ENCODE data around the gene EBI3. TPM values are rescaled to one million over a fixed set of nuclear protein-coding genes. Genes with fewer than 3 reads are reported as not detected.
"Not testable (repeated sequence)": the region's sequence is repeated elsewhere in the genome, so short reads cannot be mapped to it uniquely, and the experiment has no call there.

Gene EBI3
- total RNA-seq, 1 experiment from 2014 or later, result 3.0 TPM

DNA sequence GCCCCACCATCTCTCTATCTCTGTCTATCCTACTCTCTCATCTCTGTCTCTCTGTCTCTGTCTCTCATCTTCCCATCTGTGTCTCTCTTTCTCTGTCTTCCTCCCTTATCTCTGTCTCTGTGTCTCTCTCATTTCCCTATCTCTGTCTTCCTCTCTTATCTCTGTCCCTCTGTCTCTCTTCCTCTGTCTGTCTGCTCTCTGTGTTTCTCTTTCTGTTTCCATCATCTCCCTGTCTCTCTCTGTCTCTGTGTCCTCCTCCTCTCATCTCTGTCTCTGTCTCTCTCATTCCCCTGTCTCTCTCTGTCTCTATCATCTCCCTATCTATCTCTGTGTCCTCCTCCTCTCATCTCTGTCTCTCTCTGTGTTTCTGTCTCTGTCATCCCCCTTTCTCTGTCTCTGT is 1.6 kb upstream of the EBI3 start:
- Histone ChIP-seq H3K4me1 (ENCODE audit: control insufficient read depth, insufficient read depth, low read length) (no peaks in the 10 kb centered on the region; the same call in 1 of the 2 replicates), H3K36me3 (ENCODE audit: control insufficient read depth, insufficient read depth, low read length) (no peaks in the 10 kb centered on the region), H3K9me3 (ENCODE audit: control insufficient read depth, insufficient read depth, low read depth, low read length) (no peaks in the 10 kb centered on the region), H3K27me3 (ENCODE audit: control insufficient read depth, insufficient read depth, low read length) (no peaks in the 10 kb centered on the region; the same call in 1 of the 2 replicates), H3K27ac (ENCODE audit: low read length) (no peak overlapping the region), H3K4me3 (ENCODE audit: low read depth in 2 of 2, low read length in 2 of 2) (no peak overlapping the region)
- no TSS peak for BruUV-seq (replicated peaks)
- no peak for TF ChIP-seq SIN3A (IDR thresholded peaks at IDR 0.05; ENCODE audit: borderline replicate concordance, insufficient read depth, low read depth, low read length)
- TF ChIP-seq, protein P1, sequence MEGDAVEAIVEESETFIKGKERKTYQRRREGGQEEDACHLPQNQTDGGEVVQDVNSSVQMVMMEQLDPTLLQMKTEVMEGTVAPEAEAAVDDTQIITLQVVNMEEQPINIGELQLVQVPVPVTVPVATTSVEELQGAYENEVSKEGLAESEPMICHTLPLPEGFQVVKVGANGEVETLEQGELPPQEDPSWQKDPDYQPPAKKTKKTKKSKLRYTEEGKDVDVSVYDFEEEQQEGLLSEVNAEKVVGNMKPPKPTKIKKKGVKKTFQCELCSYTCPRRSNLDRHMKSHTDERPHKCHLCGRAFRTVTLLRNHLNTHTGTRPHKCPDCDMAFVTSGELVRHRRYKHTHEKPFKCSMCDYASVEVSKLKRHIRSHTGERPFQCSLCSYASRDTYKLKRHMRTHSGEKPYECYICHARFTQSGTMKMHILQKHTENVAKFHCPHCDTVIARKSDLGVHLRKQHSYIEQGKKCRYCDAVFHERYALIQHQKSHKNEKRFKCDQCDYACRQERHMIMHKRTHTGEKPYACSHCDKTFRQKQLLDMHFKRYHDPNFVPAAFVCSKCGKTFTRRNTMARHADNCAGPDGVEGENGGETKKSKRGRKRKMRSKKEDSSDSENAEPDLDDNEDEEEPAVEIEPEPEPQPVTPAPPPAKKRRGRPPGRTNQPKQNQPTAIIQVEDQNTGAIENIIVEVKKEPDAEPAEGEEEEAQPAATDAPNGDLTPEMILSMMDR (IDR thresholded peaks at IDR 0.05), result no peak
- TF ChIP-seq POLR2AphosphoS5 (IDR thresholded peaks at IDR 0.05; ENCODE audit: low read depth, low read length), result no peak
- TF ChIP-seq, protein P2, sequence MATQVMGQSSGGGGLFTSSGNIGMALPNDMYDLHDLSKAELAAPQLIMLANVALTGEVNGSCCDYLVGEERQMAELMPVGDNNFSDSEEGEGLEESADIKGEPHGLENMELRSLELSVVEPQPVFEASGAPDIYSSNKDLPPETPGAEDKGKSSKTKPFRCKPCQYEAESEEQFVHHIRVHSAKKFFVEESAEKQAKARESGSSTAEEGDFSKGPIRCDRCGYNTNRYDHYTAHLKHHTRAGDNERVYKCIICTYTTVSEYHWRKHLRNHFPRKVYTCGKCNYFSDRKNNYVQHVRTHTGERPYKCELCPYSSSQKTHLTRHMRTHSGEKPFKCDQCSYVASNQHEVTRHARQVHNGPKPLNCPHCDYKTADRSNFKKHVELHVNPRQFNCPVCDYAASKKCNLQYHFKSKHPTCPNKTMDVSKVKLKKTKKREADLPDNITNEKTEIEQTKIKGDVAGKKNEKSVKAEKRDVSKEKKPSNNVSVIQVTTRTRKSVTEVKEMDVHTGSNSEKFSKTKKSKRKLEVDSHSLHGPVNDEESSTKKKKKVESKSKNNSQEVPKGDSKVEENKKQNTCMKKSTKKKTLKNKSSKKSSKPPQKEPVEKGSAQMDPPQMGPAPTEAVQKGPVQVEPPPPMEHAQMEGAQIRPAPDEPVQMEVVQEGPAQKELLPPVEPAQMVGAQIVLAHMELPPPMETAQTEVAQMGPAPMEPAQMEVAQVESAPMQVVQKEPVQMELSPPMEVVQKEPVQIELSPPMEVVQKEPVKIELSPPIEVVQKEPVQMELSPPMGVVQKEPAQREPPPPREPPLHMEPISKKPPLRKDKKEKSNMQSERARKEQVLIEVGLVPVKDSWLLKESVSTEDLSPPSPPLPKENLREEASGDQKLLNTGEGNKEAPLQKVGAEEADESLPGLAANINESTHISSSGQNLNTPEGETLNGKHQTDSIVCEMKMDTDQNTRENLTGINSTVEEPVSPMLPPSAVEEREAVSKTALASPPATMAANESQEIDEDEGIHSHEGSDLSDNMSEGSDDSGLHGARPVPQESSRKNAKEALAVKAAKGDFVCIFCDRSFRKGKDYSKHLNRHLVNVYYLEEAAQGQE (IDR thresholded peaks at IDR 0.05; ENCODE audit: insufficient read depth in 1 of 2, low read depth in 2 of 2, low read length in 1 of 2), result no peak
- TF ChIP-seq TCF7L2 (IDR thresholded peaks at IDR 0.05; ENCODE audit: low read depth, low read length), result no peak
- ChIA-PET CTCF (no interaction called here), POLR2A (no interaction called here)
- in situ Hi-C loops (cut with HindIII; ENCODE audit: low pct_unique_long_range_greater_than_20kb, low sequenced_read_pairs), result no loop called here
- ATAC-seq (no peak), DNase-seq (ENCODE audit: low read depth, low spot score) (no peak)
- intact Hi-C loops (cut with micrococcal nuclease; ENCODE audit: unreplicated experiment), result no loop called here

DNA sequence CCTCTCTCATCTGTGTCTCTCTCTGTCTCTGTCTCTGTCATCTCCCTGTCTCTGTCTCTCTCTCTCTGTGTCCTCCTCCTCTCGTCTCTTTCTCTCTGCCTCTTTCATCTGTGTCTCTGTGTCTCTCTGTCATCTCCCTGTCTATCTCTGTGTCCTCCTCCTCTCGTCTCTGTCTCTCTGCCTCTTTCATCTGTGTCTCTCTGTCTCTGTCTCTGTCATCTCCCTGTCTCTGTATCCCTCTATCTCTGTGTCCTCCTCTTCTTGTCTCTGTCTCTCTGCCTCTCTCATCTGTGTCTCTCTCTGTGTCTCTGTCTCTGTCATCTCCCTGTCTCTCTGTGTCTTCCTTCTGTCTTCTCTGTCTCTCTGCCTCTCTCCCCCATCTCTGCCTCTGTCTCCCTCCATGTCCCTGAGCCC is 551 bp upstream of the EBI3 start:
- in situ Hi-C loops (cut with HindIII; ENCODE audit: low pct_unique_long_range_greater_than_20kb, low sequenced_read_pairs), result no loop called here
- BruUV-seq (replicated peaks), result no TSS peak
- H3K4me3 ChIP-seq (ENCODE audit: low read depth in 2 of 2, low read length in 2 of 2), result peak overlapping the region in 1 of 2 experiments; percentile 20; a peak in 1 of 4 replicates

DNA sequence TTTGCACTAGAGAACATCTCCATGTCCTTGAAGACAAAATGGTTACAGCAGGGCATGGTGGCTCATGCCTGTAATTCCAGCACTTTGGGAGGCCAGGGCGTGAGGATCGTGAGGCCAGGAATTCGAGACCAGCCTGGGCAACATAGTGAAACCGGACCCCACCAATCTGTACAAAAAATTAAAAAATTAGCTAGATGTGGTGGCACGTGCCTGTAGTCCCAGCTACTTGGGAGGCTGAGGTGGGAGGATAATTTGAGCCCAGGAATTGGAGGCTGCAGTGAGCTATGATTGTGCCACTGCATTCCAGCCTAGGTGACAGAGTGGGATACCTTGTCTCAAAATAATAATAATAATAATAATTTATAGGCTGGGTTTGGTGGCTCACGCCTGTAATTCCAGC is 914 bp downstream of the EBI3 start:
- POLR2A ChIA-PET; H3K4me1 ChIP-seq (ENCODE audit: control insufficient read depth, insufficient read depth, low read length); H3K36me3 ChIP-seq (ENCODE audit: control insufficient read depth, insufficient read depth, low read length); ATAC-seq; intact Hi-C loops (cut with micrococcal nuclease; ENCODE audit: unreplicated experiment); DNase-seq (ENCODE audit: low read depth, low spot score); CTCF ChIA-PET; H3K4me3 ChIP-seq (ENCODE audit: low read depth in 2 of 2, low read length in 2 of 2); in situ Hi-C loops (cut with HindIII; ENCODE audit: low pct_unique_long_range_greater_than_20kb, low sequenced_read_pairs); BruUV-seq (replicated peaks); H3K9me3 ChIP-seq (ENCODE audit: control insufficient read depth, insufficient read depth, low read depth, low read length); H3K27ac ChIP-seq (ENCODE audit: low read length); H3K27me3 ChIP-seq (ENCODE audit: control insufficient read depth, insufficient read depth, low read length): not testable (repeated sequence)

More for the DNA sequence above, 551 bp upstream of the EBI3 start:
- intact Hi-C loops (cut with micrococcal nuclease; ENCODE audit: unreplicated experiment), result no loop called here
- ChIA-PET POLR2A (no interaction called here), CTCF (no interaction called here)
- H3K27me3 ChIP-seq (ENCODE audit: control insufficient read depth, insufficient read depth, low read length), result no peaks in the 10 kb centered on the region; the same call in 1 of the 2 replicates
- no peak for ATAC-seq
- no peaks in the 10 kb centered on the region; the same call in 1 of the 2 replicates for H3K4me1 ChIP-seq (ENCODE audit: control insufficient read depth, insufficient read depth, low read length)
- TF ChIP-seq POLR2AphosphoS5 (IDR thresholded peaks at IDR 0.05; ENCODE audit: low read depth, low read length), result no peak
- TF ChIP-seq SIN3A (IDR thresholded peaks at IDR 0.05; ENCODE audit: borderline replicate concordance, insufficient read depth, low read depth, low read length), result no peak
- TF ChIP-seq, protein P2 (IDR thresholded peaks at IDR 0.05; ENCODE audit: insufficient read depth in 1 of 2, low read depth in 2 of 2, low read length in 1 of 2), result no peak
- no peak for TF ChIP-seq TCF7L2 (IDR thresholded peaks at IDR 0.05; ENCODE audit: low read depth, low read length)
- TF ChIP-seq, protein P1 (IDR thresholded peaks at IDR 0.05), result no peak
- no peak overlapping the region for H3K27ac ChIP-seq (ENCODE audit: low read length)
- H3K36me3 ChIP-seq (ENCODE audit: control insufficient read depth, insufficient read depth, low read length), result no peaks in the 10 kb centered on the region
- no peak for DNase-seq (ENCODE audit: low read depth, low spot score)
- no peaks in the 10 kb centered on the region for H3K9me3 ChIP-seq (ENCODE audit: control insufficient read depth, insufficient read depth, low read depth, low read length)

DNA sequence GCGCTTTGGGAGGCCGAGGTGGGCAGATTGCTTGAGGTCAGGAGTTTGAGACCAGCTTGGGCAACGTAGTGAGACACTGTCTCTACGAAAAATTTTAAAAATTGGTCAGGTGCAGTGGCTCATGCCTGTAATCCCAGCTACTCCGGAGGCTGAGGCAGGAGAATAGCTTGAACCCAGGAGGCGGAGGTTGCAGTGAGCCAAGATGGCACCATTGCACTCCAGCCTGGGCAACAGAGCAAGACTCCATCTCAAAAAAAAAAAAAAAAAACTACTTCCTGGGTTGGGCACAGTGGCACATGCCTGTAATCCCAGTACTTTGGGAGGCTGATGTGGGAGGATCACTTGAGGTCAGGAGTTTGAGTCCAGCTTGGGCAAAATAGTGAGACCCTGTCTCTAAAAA is 2.2 kb downstream of the EBI3 start:
- intact Hi-C loops (cut with micrococcal nuclease; ENCODE audit: unreplicated experiment); BruUV-seq (replicated peaks); H3K27me3 ChIP-seq (ENCODE audit: control insufficient read depth, insufficient read depth, low read length); H3K27ac ChIP-seq (ENCODE audit: low read length); H3K4me3 ChIP-seq (ENCODE audit: low read depth in 2 of 2, low read length in 2 of 2); H3K36me3 ChIP-seq (ENCODE audit: control insufficient read depth, insufficient read depth, low read length); H3K9me3 ChIP-seq (ENCODE audit: control insufficient read depth, insufficient read depth, low read depth, low read length); ATAC-seq; POLR2A ChIA-PET; DNase-seq (ENCODE audit: low read depth, low spot score); in situ Hi-C loops (cut with HindIII; ENCODE audit: low pct_unique_long_range_greater_than_20kb, low sequenced_read_pairs); H3K4me1 ChIP-seq (ENCODE audit: control insufficient read depth, insufficient read depth, low read length): not testable (repeated sequence)
- CTCF ChIA-PET, result interaction anchor here (0.7 kb wide), 1 partner anchor 90 kb away, joined by 9 read pairs; no protein-coding TSS in a partner anchor

Data from Panc1 (cell line).